Myocyte (in vitro differentiated cells): ENCODE results near the gene MUSK. TPM values are rescaled to one million over a fixed set of nuclear protein-coding genes. Genes with fewer than 3 reads are reported as not detected.
A peak's percentile ranks its signal among the peaks of the same experiment; 100 is the strongest.
"Not testable (repeated sequence)": the region's sequence is repeated elsewhere in the genome, so short reads cannot be mapped to it uniquely, and the experiment has no call there.

ENCODE experiments used
- DNase-seq: peaks from one replicate; pipeline ENCODE4 v3.0.0-alpha.2; 2012; ENCODE audit warnings: low read depth
- total RNA-seq: library from RNA; depleted of rRNA; stranded (reverse); fragments of >200 nt; gene quantifications from 2 replicates; pipeline ENCODE4 v1.2.3, GENCODE V29; 2014

Gene MUSK
- total RNA-seq, 1 donor from 2014 or later = 139 TPM

- DNase-seq = no peak
Observed at GRCh38 chr9:110755179-110755578, 86.6 kb downstream of the MUSK start.

GRCh38 chr9:110758201-110758600, 89.6 kb downstream of the MUSK start:
- DNase-seq = no peak

GRCh38 chr9:110762783-110763182, 94.2 kb downstream of the MUSK start:
- no peak for DNase-seq

GRCh38 chr9:110763568-110763967, 95.0 kb downstream of the MUSK start:
- DNase-seq = peak; percentile 55

- DNase-seq = peak; percentile 64
Observed at GRCh38 chr9:110764006-110764405, 95.4 kb downstream of the MUSK start.

- DNase-seq = no peak
Observed at GRCh38 chr9:110765926-110766325, 97.3 kb downstream of the MUSK start.

GRCh38 chr9:110767559-110768063, 99.0 kb downstream of the MUSK start:
- peak; percentile 53 for DNase-seq

GRCh38 chr9:110768886-110769285, 100.3 kb downstream of the MUSK start:
- DNase-seq = no peak

- DNase-seq = peak; percentile 77
Observed at GRCh38 chr9:110769667-110770066, 101.1 kb downstream of the MUSK start.

- no peak for DNase-seq
Observed at GRCh38 chr9:110775724-110776123, 107.1 kb downstream of the MUSK start.

GRCh38 chr9:110776221-110776620, 107.6 kb downstream of the MUSK start:
- no peak for DNase-seq

- peak; percentile 23 for DNase-seq
Observed at GRCh38 chr9:110777196-110777875, 108.7 kb downstream of the MUSK start.

GRCh38 chr9:110777876-110778215, 109.3 kb downstream of the MUSK start:
- DNase-seq = no peak

- no peak for DNase-seq
Observed at GRCh38 chr9:110782701-110783100, 114.1 kb downstream of the MUSK start.

GRCh38 chr9:110784309-110784708, 115.7 kb downstream of the MUSK start:
- DNase-seq = no peak

GRCh38 chr9:110785166-110785565, 116.6 kb downstream of the MUSK start:
- DNase-seq = no peak

- not testable (repeated sequence) for DNase-seq
Observed at GRCh38 chr9:110788396-110788795, 119.8 kb downstream of the MUSK start.

GRCh38 chr9:110788871-110789270, 120.3 kb downstream of the MUSK start:
- no peak for DNase-seq

GRCh38 chr9:110797611-110798010, 129.0 kb downstream of the MUSK start:
- DNase-seq = no peak

- DNase-seq = no peak
Observed at GRCh38 chr9:110799396-110799795, 130.8 kb downstream of the MUSK start.

- DNase-seq = no peak
Observed at GRCh38 chr9:110801426-110801825, 132.8 kb downstream of the MUSK start.

GRCh38 chr9:110802416-110803035, 133.9 kb downstream of the MUSK start:
- DNase-seq = peak; percentile 22
